HG02571 (cell line): ENCODE data around the gene MICAL2.

Source experiments
- ATAC-seq: cut with Tn5 transposase; IDR thresholded peaks from one replicate; pipeline ENCODE4 v1.9.1; 2021; ENCODE audit warnings: mild to moderate bottlenecking, moderate library complexity; ENCODE audit not compliant: unreplicated experiment

Gene MICAL2

GRCh38 chr11:12094872-12095800 is 15.3 kb upstream of the MICAL2 start:
- no peak for ATAC-seq

DNA sequence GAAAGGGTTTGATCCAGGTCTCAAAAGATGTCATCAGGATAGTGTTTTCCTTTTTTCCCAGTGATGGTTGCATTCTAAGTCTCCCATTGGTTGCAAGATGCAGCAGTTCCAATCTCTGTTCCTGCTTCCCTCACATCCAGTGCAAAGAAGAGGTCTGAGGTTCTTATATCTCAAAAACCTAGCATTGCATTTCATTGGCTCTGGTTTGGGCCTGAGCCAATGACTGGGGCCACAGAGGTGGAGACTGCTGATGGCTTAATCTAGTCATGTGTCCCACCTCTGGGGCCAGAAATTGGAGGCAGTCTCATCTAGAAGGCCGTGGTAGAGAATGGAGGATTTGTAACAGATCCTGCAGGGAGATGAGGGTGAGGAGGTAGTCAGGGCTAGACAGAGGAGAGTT is 13.2 kb upstream of the MICAL2 start:
- no peak for ATAC-seq

- no peak for ATAC-seq
These were observed 11.8 kb upstream of the MICAL2 start for GRCh38 chr11:12098601-12099000.

DNA sequence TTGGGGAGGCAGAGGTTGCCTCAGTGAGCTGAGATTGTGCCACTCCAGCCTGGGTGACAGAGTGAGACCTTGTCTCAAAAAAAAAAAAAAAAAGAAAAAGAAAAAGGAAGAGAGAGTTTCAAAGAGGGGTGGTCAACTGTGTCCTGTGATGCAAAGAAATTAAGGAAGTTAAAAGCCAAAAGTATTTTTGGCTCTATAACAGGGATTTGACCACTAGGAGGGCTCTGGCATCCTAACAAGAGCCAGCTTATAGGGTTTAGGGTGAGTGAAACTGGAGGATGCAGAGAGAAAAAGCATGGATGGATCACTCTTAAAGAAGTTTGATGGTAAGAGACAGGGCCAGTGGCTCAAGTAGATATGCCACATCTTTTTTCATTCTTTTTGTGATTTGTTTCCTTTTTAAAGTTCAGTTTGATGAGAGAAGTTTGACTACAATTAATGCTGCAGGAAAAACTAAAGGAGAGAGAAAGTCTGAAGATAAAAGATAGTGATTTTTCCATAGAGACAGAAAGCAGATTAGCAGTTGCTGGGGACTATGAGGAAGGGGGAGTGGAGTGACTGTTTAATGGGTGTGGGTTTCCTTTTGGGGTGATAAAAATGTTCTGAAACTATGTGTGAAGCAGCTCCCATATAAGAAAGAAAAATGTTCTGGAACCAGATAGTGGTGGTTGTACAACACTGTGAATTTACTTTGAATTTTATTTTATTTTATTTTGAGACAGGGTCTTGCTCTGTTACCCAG is 11.1 kb upstream of the MICAL2 start:
- no peak for ATAC-seq

- ATAC-seq, result no peak
These were observed 10.0 kb upstream of the MICAL2 start for GRCh38 chr11:12100429-12100828.

- ATAC-seq, result no peak
These were observed 9.5 kb upstream of the MICAL2 start for GRCh38 chr11:12100841-12101242.

GRCh38 chr11:12101318-12101717 is 9.1 kb upstream of the MICAL2 start:
- ATAC-seq, result no peak

DNA sequence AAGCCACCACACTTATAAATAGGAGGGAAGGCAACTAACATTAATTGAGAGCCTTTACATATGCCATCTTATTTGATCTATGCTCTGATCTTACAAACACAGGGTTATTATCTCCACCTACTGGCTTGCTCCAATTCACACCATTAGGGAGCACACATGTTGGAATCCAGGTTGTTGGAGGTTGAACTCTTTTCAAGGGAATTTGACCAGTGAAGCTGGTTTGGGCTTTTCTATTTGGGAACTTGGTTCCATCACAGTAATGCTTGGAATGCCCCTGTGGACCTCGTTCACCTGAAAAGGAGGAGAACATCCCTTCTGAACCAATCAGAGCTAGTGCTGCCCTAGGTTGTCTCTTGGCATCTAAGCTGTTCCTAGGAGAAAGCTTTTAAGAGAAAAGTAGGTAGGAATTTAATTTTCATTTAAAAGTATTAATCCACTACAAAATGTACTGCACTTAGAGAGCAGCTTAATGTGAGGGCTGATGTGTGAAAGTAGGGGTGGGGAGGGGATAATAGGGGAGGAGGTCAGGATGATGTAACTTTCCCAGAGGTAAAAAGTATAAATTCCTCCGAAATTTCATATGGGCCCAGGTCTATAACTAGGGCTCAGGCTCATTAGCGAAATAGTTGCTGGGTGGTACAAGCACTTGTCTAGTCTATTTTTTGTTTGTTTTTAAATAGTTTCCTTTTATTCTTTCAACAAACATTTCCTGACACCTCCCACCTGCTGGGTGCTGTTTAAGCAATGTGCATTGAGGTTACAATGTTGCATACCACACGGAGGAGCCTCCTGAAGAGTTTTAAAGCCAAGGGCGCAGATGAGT is 7.6 kb upstream of the MICAL2 start:
- no peak for ATAC-seq

GRCh38 chr11:12103411-12104225 is 6.8 kb upstream of the MICAL2 start:
- peak; percentile 54 for ATAC-seq

DNA sequence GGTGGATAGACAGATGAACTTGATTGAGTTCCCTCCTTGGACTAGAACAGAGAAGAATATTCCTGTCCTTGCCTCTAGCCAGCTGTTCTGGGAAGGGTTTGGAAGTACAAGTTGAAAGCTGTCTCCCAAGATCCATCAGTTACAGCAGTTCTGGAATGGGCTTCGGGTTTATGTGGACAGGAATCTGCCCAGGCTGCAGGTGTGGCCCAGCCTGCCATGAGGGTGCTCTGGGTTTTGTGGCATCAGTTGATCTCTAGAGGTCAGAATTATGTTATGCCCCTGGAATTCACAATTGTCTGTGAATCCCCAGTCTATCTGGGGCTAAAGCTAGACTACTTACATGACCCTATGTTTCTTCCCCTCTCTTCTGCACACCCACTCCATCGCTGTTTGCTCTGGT is 4.9 kb upstream of the MICAL2 start:
- no peak for ATAC-seq

- ATAC-seq, result no peak
These were observed 4.3 kb upstream of the MICAL2 start for GRCh38 chr11:12106101-12106500.

- ATAC-seq, result no peak
These were observed 3.9 kb upstream of the MICAL2 start for GRCh38 chr11:12106501-12106900.

- ATAC-seq, result no peak
These were observed 1.4 kb upstream of the MICAL2 start for GRCh38 chr11:12108875-12109453.

DNA sequence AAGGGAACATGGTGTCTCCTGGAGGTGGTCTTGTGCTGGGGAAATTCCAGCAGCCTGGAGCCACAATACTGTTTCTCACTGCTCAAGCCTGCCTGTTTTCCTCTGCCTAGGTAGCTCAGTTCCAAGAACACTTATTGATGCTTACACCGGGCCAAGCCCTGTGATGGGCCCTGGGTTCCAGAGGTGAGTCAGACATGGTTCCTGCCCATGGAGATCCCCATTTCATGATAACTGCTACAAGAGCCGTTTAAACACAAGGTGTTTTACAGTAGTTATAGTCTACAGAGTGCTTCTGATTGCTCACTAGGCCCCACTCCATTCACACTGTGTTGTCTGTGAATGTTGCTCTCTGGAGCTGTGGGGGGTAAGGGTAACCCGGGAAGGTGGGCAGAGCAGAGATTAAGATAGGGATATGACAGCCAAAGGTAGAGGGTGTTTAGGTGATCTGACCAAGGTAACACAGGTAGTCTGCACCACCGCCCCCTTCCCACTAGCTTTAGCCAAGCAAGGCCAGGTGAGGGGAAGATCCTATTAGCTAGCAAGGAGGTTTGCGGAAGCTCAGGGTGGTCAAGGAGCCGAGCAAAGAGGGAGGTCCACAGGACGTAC is 696 bp upstream of the MICAL2 start:
- ATAC-seq, result no peak

GRCh38 chr11:12110714-12111548 is 541 bp downstream of the MICAL2 start:
- peak; percentile 13 for ATAC-seq

DNA sequence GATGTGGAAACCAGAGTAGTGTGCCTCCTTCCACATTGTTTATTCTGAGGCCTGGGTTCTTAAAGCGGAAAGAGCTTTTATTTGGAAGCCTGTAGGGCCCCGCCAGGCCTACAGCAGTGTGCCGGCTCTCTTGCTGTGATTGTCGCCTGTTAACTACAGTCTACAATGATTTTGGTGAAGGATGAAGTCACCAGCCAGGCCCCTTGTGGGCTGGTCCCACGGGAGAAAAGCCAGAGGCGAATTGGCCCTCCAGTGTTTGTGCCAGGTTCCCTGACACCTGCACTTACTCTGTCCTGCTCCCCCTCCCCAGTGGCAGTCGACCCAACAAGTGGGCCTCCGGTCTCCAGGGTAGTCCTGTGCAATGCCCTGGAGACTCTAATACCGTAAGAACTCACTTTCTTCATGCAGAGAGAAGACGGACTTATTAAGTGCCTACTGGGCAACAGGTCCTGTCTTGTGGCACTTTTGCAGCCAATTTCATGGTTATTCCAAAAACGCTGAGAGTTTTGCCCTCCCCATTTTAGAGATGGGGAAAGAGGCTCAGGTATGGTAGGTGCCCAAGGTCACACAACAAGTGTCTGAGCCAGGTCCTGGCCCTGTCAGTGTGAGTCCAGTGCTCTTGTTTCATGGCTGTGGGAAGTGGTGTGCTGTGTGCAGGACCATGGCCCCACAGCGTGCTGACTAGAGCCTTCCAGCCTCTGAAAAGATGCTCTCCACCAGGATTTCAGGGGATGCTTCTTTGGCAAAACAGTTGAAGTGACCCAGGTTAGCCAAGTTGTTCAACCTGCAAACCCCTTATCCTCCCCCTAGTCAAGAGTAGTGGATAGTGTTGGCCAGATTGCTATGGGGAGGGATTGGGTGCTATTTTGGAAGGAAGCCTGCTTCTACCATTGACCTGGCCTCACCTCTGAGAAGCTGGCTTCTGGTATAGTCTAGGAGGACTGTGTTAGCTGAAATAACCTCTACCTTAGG is 1.4 kb downstream of the MICAL2 start:
- no peak for ATAC-seq

- ATAC-seq, result no peak
These were observed 2.4 kb downstream of the MICAL2 start for GRCh38 chr11:12112750-12113149.

- ATAC-seq, result no peak
These were observed 2.9 kb downstream of the MICAL2 start for GRCh38 chr11:12113294-12113693.
